ENCODE measurements around the gene LSM14A. TPM values are rescaled to one million over a fixed set of nuclear protein-coding genes. Genes with fewer than 3 reads are reported as not detected.
A peak's percentile ranks its signal among the peaks of the same experiment; 100 is the strongest.
"Not testable (repeated sequence)": the region's sequence is repeated elsewhere in the genome, so short reads cannot be mapped to it uniquely, and the experiment has no call there.

LSM14A gene
- total RNA-seq, 1 donor from 2014 or later, result 95.8 TPM

DNA sequence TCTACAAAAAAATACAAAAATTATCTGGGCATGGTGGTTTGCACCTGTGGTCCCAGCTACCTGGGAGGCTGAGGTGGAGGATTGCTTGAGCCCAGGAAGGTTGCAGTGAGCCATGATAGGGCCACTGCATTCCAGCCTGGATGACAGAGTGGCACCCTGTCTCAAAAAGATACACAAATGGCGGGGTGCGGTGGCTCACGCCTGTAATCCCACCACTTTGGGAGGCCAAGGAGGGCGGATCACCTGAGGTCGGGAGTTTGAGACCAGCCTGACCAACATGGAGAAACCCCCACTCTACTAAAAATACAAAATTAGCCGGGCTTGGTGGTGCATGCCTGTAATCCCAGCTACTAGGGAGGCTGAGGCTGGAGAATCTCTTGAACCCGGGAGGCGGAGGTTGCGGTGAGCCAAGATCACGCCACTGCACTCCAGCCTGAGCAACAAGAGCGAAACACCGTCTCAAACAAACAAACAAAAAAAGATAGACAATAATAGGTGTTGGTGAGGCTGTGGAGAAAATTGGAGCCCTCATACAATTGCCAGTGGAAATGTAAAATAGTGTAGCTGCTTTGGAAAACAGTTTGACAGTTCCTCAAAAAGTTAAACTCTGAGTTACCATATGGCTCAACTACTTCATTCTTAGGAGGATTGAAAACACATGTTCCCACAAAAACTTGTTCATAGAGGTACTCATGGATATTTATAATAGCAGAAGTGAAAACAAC is 2.7 kb upstream of the LSM14A start:
- Mint-ChIP-seq H3K36me3 (ENCODE audit: low read depth) (peaks cover 14% of the 10 kb centered on the region), H3K4me1 (ENCODE audit: low read depth) (peaks cover 17% of the 10 kb centered on the region)
- not testable (repeated sequence) for H3K9me3 Mint-ChIP-seq; H3K27ac Mint-ChIP-seq; H3K4me3 Mint-ChIP-seq (ENCODE audit: low read depth); H3K27me3 Mint-ChIP-seq (ENCODE audit: low read depth); DNase-seq (ENCODE audit: low spot score)
- intact Hi-C loops (cut with micrococcal nuclease), result loop anchor here (2.0 to 10.0 kb wide), 4 partner anchors 49 to 1495 kb away; partner anchors contain the start of genes ANKRD27, RGS9BP, SCGB2B2 and ZNF302

DNA sequence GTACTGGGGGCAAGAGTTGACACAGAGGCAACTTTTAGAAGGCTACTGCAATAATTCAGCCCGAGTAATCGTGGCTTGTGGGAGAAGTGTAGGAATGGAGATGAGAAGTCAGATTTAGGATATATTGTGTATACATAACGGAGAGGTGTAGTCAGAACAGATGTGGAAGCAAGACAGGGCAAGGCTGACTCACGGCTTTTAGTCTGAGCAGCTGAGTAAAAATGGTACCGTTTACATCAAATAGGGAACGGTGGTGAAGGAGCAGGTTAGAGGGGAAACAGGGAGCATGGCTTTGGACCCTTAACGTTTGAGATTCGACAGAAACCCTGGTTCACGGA is 796 bp upstream of the LSM14A start:
- DNase-seq (ENCODE audit: low spot score), result no peak
- intact Hi-C loops (cut with micrococcal nuclease), result loop anchor here (1.0 to 10.0 kb wide), 5 partner anchors 37 to 1497 kb away; partner anchors contain the start of genes ANKRD27, RGS9BP, SCGB2B2 and ZNF302
- Mint-ChIP-seq H3K27me3 (ENCODE audit: low read depth) (peaks cover 10% of the 10 kb centered on the region), H3K9me3 (no peaks in the 10 kb centered on the region), H3K4me3 (ENCODE audit: low read depth) (peak overlapping the region; percentile 81), H3K36me3 (ENCODE audit: low read depth) (peaks cover 26% of the 10 kb centered on the region), H3K4me1 (ENCODE audit: low read depth) (peaks cover 18% of the 10 kb centered on the region), H3K27ac (peak overlapping the region; percentile 96)

DNA sequence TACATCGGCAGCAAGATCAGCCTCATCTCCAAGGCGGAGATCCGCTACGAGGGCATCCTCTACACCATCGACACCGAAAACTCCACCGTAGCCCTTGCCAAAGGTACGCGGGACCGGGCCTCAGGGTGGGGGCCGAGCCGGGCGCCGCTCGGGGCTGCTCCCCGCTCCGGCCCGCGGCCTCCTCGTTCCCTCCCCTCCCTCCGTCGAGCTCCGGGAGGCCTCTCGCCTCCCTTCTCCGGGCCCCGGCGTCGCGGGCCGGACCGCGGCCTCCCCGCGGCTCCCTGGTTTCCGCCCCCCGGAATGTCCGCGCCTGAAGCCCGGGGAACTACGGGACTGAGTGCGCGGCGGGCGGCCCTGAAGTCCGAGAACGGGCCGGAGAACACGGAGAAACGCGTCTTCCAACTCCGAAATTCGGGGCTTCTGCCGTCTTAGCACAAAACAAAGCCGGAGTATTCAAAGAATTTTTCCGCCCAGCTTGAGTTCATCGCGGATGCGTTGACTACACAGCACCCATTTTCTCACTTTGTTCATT is 423 bp downstream of the LSM14A start:
- H3K36me3 Mint-ChIP-seq (ENCODE audit: low read depth), result peaks cover 31% of the 10 kb centered on the region
- H3K27me3 Mint-ChIP-seq (ENCODE audit: low read depth), result peaks cover 10% of the 10 kb centered on the region
- DNase-seq (ENCODE audit: low spot score), result no peak
- peak overlapping the region; percentile 98 for H3K4me3 Mint-ChIP-seq (ENCODE audit: low read depth)
- H3K4me1 Mint-ChIP-seq (ENCODE audit: low read depth), result peaks cover 25% of the 10 kb centered on the region
- no peaks in the 10 kb centered on the region for H3K9me3 Mint-ChIP-seq
- peak overlapping the region; percentile 98 for H3K27ac Mint-ChIP-seq
- intact Hi-C loops (cut with micrococcal nuclease), result loop anchor here (5.0 to 10.0 kb wide), 3 partner anchors 180 to 1498 kb away; partner anchors contain the start of genes ANKRD27, RGS9BP, SCGB2B2 and ZNF302

DNA sequence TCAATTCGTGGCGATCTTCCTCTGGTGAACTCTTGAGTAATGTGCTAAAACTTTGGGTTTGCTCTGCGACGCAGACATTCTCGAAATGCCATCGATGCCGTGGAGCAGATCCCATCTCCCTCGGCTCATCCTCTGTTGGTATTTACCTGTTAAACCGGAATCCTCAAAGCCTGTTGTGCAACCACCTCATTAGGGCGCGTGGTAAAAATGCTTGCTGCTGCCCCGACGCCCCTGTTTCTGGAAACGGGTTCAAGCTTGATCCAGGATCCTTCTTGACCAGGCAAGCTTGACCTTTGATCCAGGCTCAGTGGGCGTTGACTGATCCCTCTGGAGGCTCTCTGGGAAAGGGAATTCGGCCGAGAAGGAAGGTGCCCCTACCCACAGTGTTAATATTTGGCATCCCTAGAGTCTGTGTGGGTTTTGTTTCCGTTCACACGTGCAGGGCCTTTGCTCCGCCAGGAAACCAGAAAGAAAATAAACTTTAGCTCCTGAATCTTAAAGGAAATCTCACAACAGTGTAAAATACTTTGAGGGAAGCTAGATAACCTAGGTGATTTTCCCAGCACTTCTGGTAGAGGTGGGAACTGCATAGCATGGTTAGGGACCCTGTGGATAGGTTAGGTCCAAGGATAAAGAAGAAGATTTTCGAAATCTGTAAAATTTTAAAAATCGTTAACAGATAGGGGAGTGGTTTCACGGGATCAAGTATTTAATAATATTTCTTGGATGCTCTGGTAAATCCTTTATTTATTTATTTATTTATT is 1.1 kb downstream of the LSM14A start:
- intact Hi-C loops (cut with micrococcal nuclease), result loop anchor here (5.0 to 10.0 kb wide), 3 partner anchors 179 to 1499 kb away; partner anchors contain the start of genes ANKRD27, RGS9BP, SCGB2B2 and ZNF302
- Mint-ChIP-seq H3K4me1 (ENCODE audit: low read depth) (peaks cover 27% of the 10 kb centered on the region), H3K36me3 (ENCODE audit: low read depth) (peaks cover 31% of the 10 kb centered on the region)

DNA sequence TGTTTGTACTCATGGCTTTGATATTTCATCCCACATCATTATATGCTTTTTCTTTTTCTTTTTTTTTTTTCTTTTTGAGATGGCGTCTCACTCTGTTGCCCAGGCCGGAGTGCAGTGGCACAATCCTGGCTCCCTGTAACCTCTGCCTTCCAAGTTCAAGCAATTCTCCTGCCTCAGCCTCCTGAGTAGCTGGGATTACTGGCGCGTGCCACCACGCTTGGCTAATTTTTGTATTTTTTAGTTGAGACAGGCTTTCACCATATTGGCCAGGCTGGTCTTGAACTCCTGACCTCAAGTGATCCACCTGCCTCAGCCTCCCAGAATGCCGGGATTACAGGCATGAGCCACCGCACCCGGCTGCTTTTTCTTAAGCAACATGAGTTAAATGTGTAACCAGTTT is 2.9 kb downstream of the LSM14A start:
- H3K4me3 Mint-ChIP-seq (ENCODE audit: low read depth), result peak overlapping the region; percentile 52
- H3K4me1 Mint-ChIP-seq (ENCODE audit: low read depth), result peaks cover 36% of the 10 kb centered on the region
- intact Hi-C loops (cut with micrococcal nuclease), result loop anchor here (10.0 kb wide), 2 partner anchors 500 to 1500 kb away; partner anchors contain the start of genes ANKRD27, RGS9BP, SCGB2B2 and ZNF302
- H3K27me3 Mint-ChIP-seq (ENCODE audit: low read depth); H3K27ac Mint-ChIP-seq; DNase-seq (ENCODE audit: low spot score); H3K9me3 Mint-ChIP-seq: not testable (repeated sequence)
- peaks cover 38% of the 10 kb centered on the region for H3K36me3 Mint-ChIP-seq (ENCODE audit: low read depth)

More for the DNA sequence above, 1.1 kb downstream of the LSM14A start:
- Mint-ChIP-seq H3K9me3 (no peaks in the 10 kb centered on the region), H3K27me3 (ENCODE audit: low read depth) (peaks cover 5% of the 10 kb centered on the region), H3K27ac (peak overlapping the region; percentile 98), H3K4me3 (ENCODE audit: low read depth) (peak overlapping the region; percentile 98)
- peak; percentile 12 for DNase-seq (ENCODE audit: low spot score)

DNA sequence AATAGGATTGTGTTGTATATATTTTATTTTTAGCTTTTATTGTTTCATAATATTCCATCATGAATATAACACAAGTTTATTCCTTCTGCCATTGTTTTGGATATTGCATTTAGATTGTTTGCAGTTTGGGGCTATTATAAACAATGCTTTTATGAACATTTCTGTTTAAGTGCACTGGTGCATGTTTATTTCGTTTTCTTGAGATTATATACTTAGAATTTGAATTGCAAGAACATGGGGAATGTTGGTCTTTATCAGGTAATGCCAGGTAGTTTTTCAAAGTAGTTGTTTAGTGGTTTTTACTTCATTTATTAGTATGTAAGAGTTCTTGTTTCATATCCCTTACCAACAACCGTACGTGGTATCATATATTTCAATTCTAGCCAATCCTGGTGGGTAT is 4.3 kb downstream of the LSM14A start:
- Mint-ChIP-seq H3K27me3 (ENCODE audit: low read depth) (no peaks in the 10 kb centered on the region), H3K27ac (no peak overlapping the region), H3K4me3 (ENCODE audit: low read depth) (no peak overlapping the region), H3K36me3 (ENCODE audit: low read depth) (peaks cover 51% of the 10 kb centered on the region), H3K4me1 (ENCODE audit: low read depth) (peaks cover 39% of the 10 kb centered on the region), H3K9me3 (no peaks in the 10 kb centered on the region)
- intact Hi-C loops (cut with micrococcal nuclease), result loop anchor here (10.0 kb wide), 2 partner anchors 498 to 1502 kb away; partner anchors contain the start of genes ANKRD27, RGS9BP, SCGB2B2 and ZNF302
- no peak for DNase-seq (ENCODE audit: low spot score)

DNA sequence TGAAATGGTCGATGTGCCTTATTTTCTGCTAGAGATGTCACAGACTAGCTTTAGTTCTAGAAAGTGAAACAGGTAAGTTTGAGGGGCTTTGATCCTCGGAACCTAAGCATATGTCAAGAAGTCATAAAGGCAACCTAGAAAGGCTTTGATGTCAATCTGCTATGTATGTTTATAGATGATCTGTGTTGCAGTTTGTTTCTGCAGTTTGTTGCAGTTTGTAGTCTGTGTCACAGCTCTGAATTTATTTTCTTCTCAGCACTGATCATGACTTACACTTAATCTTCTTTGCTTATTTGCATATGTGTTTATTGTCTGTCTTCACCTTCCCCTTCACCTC is 5.9 kb downstream of the LSM14A start:
- H3K9me3 Mint-ChIP-seq, result no peaks in the 10 kb centered on the region
- H3K4me3 Mint-ChIP-seq (ENCODE audit: low read depth), result no peak overlapping the region
- peaks cover 59% of the 10 kb centered on the region for H3K36me3 Mint-ChIP-seq (ENCODE audit: low read depth)
- peaks cover 43% of the 10 kb centered on the region for H3K4me1 Mint-ChIP-seq (ENCODE audit: low read depth)
- no peak for DNase-seq (ENCODE audit: low spot score)
- no peak overlapping the region for H3K27ac Mint-ChIP-seq
- intact Hi-C loops (cut with micrococcal nuclease), result loop anchor here (10.0 kb wide), 2 partner anchors 497 to 1503 kb away; partner anchors contain the start of genes ANKRD27, RGS9BP, SCGB2B2 and ZNF302
- no peaks in the 10 kb centered on the region for H3K27me3 Mint-ChIP-seq (ENCODE audit: low read depth)

DNA sequence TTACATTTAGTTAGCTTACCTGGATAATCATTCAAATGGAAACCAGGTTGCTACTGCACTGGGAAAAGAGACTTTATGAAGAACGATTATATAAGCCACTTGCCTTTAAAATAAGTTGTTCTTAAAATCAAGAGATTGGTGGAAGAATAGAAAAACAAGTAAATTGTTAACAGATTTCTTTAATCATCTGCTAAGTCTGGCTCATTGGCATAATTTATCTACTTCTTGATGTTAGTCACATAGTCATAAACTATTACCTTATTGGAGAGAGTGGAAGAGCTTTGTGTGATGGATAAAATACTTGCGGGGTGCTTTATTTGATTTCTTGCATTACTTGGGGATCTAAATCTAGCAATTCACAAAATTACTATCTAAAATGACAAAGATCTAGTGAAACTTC is 6.8 kb downstream of the LSM14A start:
- DNase-seq (ENCODE audit: low spot score), result no peak
- peak overlapping the region; percentile 53 for H3K27ac Mint-ChIP-seq
- intact Hi-C loops (cut with micrococcal nuclease), result loop anchor here (10.0 kb wide), 2 partner anchors 496 to 1504 kb away; partner anchors contain the start of genes ANKRD27, RGS9BP, SCGB2B2 and ZNF302
- H3K27me3 Mint-ChIP-seq (ENCODE audit: low read depth), result no peaks in the 10 kb centered on the region
- peaks cover 53% of the 10 kb centered on the region for H3K36me3 Mint-ChIP-seq (ENCODE audit: low read depth)
- peaks cover 38% of the 10 kb centered on the region for H3K4me1 Mint-ChIP-seq (ENCODE audit: low read depth)
- no peaks in the 10 kb centered on the region for H3K9me3 Mint-ChIP-seq
- no peak overlapping the region for H3K4me3 Mint-ChIP-seq (ENCODE audit: low read depth)

DNA sequence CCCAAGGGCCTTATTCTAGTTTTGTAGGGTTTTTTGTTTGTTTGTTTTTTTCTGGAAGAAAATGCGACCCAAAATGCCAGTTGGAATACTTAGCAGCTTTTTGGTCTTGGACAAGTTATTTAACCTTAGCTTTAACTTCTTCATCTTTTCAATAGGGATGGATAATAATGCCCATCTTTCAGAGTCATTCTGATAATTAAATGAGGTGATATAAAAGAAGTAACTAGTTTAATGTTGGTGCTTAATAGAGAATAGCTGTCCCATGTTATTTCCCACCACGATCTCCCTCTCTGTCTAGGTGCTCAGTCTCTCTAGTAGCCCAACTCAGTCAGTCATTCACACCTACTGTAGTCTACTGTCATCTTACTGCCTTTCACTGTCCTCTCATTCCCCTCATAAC is 8.0 kb downstream of the LSM14A start:
- Mint-ChIP-seq H3K4me3 (ENCODE audit: low read depth) (no peak overlapping the region), H3K4me1 (ENCODE audit: low read depth) (peaks cover 44% of the 10 kb centered on the region), H3K36me3 (ENCODE audit: low read depth) (peaks cover 45% of the 10 kb centered on the region), H3K27me3 (ENCODE audit: low read depth) (no peaks in the 10 kb centered on the region), H3K27ac (no peak overlapping the region), H3K9me3 (no peaks in the 10 kb centered on the region)
- intact Hi-C loops (cut with micrococcal nuclease), result no loop called here
- DNase-seq (ENCODE audit: low spot score), result no peak

DNA sequence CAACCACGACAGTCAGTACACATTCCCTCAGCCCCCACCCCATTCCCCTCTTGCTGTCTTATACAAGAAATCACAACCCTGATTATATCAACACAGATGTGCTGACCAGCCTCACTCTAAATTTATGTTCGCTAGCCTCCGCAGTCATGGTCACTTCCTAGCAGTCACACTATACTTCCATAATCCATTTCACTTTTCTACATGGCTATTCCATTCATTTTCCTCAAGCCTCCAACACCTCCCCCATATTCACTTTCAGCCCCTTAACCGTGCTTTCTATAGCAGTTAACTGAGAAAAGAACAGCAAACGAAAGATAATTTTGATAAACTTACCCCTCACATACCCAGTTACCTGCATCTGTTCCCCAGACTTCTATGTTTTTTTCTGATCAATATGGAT is 8.4 kb downstream of the LSM14A start:
- no peak for DNase-seq (ENCODE audit: low spot score)
- Mint-ChIP-seq H3K4me1 (ENCODE audit: low read depth) (peaks cover 47% of the 10 kb centered on the region), H3K27me3 (ENCODE audit: low read depth) (no peaks in the 10 kb centered on the region), H3K27ac (no peak overlapping the region), H3K36me3 (ENCODE audit: low read depth) (peaks cover 42% of the 10 kb centered on the region), H3K4me3 (ENCODE audit: low read depth) (no peak overlapping the region), H3K9me3 (no peaks in the 10 kb centered on the region)
- intact Hi-C loops (cut with micrococcal nuclease), result no loop called here

DNA sequence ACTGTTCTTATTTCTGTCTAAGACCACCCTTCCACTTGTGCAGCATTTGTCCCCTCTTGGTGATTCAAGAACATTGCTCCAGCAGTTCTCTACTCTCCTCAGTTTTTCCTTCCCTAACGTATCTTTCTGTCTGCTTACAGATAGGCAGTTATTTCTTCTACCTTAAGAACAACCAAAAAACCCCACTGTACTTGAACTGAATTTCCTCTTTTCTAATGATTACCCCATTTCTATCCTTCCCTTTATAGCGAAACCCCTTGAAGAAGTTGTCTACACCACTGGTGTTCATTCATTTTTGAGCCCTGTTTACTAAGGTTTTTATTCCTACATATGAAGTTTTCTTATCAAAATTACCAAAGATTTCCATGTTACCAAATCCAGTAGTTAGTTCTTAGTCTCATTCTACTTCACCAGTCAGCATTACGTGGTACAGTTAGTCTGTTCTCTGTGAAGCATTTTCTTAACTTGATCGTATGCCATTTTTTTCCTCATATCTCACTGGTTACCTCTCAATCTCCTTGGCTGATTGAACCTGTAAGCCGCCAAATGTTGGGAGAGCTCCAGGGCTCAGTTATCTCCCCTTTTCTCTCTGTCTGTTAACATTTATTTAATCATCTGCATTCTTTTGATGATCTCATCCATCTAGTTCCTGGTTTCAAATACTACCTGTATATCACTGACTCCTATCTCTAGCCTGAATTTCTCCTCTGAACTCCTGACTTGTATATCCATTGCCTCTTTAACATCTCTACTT is 9.0 kb downstream of the LSM14A start:
- peak overlapping the region; percentile 0 for H3K27ac Mint-ChIP-seq
- no peaks in the 10 kb centered on the region for H3K9me3 Mint-ChIP-seq
- intact Hi-C loops (cut with micrococcal nuclease), result no loop called here
- H3K4me1 Mint-ChIP-seq (ENCODE audit: low read depth), result peaks cover 53% of the 10 kb centered on the region
- H3K4me3 Mint-ChIP-seq (ENCODE audit: low read depth), result no peak overlapping the region
- peaks cover 42% of the 10 kb centered on the region for H3K36me3 Mint-ChIP-seq (ENCODE audit: low read depth)
- H3K27me3 Mint-ChIP-seq (ENCODE audit: low read depth), result no peaks in the 10 kb centered on the region
- no peak for DNase-seq (ENCODE audit: low spot score)

DNA sequence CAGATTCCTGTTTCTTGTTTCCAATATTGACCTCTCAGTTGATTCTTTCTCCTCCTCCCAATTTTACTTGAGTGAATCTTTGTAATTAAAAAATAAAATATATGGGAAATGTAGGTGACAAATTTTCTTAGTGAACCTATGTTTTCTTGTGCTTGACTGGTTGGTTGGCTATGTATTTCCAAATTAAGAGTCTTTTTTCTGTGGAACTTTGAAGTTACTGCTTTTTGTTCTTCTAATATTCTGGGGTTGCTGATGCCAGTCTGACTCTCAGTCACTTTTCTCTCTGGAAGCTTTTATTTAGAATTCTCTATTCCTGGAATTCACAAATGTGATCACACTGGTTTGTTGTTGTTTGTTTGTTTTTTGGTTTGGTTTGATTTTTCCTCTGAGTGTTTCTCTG is 9.8 kb downstream of the LSM14A start:
- DNase-seq (ENCODE audit: low spot score), result no peak
- Mint-ChIP-seq H3K27ac (no peak overlapping the region), H3K4me1 (ENCODE audit: low read depth) (peaks cover 49% of the 10 kb centered on the region), H3K36me3 (ENCODE audit: low read depth) (peaks cover 38% of the 10 kb centered on the region), H3K27me3 (ENCODE audit: low read depth) (no peaks in the 10 kb centered on the region), H3K9me3 (no peaks in the 10 kb centered on the region), H3K4me3 (ENCODE audit: low read depth) (no peak overlapping the region)
- intact Hi-C loops (cut with micrococcal nuclease), result no loop called here
